Embryonic facial prominence (tissue), 1 donor: ENCODE data around the gene UBE2I.
A peak's percentile ranks its signal among the peaks of the same experiment; 100 is the strongest.

ENCODE experiments used
- DNase-seq: peaks from one replicate; pipeline ENCODE4 v3.0.0-alpha.2; 2016; ENCODE audit errors: extremely low spot score

Gene UBE2I

DNA sequence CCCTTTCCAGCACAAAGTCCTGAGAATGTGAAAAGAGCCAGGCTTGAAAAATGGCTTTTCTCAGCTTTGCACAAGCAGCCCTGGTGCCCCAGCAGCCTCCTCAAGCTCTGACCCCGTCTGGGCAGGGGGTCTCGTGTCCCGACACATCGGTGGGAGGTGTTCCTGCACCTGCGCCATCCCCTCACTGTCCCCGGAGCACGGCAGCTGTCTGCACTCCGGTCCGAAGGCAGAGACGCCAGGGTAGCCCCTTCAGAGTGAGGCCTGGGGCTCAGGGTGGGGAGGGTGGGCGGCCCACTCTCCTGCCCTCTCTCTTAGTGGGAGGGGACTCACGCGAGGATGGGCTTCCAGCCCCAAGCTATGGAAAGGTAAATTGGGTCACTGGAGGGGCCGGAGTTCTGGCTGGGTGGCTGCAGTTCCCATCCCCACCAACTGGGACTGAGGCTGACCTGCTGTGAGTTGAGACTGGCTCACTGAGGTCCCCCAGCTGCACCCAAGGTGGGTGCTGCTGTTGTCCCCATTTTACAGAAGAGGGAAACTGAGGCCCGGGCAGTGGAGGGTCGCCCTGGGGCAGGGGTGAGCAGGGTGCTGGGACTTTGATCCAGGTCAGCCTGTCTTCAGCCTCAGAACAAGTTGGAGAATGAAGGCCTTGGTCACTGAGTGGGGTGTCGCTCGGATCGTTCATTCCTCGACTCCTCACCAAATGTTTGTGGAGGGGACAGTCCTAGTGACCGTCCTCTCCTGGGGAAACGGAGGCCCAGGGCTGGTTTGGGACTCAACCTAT lies 21.7 kb downstream of the UBE2I start:
- no peak for DNase-seq

DNA sequence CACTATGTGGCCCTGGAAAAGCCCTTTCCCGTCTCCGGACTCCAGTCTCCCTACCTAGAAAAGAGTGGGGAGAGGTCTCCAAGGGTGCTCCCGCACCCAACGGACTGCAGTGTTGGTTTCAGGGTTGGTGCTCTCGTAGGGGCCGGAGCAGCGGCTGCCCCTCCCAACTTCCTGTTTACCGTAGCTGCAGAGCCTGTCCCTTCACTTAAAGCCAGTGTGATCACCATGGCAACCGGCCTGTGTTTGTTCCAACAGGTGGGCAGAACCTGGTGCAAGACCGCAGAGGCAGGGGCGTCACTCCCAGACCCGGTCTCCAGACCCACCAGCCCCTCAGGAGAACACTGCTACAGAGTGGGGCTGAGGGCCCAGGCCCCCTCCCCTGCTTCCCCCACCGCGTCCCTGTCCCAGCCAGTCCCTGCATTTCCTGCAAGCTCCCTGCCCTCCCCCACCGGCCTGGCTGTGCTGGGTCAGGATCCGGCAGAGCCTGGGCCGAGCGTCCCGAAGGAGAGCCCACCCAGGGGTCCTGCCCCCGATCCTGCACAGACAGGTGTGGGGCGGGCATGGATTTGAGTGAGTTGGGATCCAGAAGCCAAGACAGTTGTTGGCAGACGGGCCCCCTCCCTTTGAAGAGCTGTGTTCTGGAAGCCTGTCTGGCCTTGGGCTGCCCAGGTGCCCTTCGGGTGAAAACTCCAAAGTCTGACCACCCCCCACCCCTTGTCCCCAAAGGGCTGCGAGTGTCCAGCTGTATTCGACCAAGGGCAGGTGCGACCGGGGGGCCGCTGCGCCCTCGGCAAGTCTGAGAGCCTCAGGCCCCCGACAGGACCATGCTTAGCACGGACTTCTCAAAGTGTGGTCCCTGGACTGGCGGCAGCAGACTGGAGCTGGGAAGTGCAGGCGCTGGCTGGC lies 22.5 kb downstream of the UBE2I start:
- peak; percentile 41 for DNase-seq

DNA sequence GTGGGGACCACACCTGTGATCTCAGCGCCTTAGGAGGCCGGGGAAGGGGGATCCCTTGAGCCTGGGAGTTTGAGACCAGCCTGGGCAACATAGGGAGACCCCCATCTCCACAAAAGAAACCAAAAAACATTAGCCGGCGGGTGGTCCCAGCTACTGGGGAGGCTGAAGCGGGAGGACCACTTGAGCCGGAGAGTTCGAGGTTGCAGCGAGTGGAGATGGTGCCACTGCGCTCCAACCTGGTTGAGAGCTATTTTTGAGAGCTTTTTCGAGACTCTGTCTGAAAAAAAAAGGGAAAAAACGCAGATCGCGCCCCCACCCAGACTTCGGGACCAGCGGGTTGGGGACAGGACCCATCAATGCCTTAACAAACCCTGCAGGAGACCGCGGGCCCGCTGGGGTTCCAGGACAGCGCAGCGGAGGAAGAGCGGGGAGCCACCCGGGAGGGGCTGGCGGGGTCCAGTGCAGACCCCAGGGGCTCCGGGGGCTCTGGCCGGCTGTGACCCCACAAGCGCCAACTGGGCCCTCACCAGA lies 23.2 kb downstream of the UBE2I start:
- no peak for DNase-seq

DNA sequence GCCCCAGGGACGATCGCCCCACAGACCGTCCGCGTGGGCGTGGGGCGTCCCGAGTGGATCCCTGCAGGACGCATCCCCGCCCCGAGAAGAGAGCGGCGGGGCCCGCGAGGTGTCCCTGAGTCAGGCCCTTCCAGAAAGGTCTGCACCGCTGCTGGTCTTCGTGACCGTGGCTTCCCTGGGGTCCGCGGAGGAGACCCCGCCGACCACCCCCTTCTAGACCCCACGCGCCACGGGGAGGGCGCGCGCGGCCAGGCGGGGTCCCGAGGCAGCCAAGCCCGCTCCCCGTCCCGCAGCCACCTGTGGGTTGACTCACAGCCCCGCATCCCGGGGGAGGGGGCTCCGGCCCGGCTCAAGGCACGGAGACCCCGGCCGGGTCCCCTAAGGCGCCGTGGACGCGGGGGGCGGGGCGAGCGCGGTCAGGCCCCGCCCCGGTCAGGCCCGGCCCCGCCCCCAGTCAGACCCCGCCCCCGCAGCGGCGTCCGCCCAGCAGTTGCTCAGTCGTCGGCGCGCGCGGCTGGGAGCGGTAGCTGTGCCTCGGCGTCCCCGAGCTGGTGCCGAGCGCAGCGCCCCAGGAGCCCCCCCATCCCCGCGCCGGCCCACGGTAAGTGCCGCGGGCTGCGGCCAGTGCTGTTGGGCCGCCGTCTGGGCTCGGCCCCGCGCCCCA lies 23.8 kb downstream of the UBE2I start, which contains the start of gene BAIAP3:
Gene BAIAP3 (plus strand): TSS at position 497 of the 664 bp plus-strand sequence. CDS start 4,905 bp downstream, outside the sequence.
- no peak for DNase-seq

DNA sequence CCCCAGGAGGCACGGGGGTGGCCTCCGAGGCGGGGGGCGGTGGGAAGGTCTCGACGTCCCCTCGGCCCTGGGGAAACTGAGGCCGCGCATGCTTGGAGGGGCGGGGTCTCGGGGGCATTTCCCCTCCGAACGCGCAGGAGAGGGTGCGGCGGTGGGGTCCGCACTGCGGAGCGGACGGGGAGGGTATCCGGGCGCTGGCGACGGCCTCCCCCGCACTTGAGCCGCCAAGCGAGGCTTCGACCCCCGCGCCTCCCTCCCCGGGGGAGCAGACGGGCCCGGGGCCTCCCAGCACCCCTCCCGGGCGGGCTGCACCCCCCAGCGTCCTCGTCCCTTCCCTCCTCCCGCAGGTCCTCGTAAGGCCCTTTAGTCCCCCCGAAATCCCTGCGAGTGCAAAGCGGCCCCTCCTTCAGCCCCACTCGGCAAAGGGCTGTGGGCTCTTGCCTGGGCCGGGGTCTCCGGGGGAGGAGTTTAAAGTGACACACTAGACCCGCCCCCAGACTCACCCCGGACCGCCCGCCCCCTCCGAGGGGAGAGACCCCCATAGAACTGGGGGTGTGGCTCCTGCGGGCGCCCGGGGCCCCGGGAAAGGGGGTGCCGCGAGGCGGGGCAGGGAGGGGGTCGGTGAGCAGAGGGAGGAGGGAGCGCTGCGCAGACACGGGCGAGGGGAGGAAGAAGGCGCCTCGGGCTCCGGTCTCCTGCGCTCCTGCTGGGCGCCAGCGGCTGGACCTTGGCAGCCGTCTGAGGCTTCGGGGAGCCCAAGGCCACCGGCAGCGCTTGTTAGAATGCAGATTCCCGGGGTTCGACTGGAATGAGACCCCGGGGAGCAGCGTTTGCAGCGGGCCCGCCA lies 24.6 kb downstream of the UBE2I start:
- no peak for DNase-seq

DNA sequence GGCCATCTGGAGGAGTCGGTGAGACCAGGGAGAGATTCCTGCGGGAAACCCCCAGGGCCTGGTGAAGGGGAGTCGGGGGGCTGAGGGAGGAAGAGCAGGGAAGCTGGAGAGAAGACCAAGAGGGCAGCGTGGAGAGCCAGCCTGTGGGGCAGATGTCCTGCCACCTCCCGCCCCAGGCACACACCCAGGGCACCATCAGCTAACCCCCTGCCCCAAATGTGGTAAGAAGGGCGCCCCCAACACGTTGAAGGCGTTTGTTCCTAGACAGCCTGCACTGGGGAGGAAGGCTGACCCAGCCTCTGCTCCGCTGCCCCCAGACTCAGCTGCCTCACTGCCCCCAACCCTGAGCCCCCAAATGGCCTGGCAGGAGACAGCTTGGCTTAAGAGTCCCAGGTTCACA lies 25.3 kb downstream of the UBE2I start:
- no peak for DNase-seq

DNA sequence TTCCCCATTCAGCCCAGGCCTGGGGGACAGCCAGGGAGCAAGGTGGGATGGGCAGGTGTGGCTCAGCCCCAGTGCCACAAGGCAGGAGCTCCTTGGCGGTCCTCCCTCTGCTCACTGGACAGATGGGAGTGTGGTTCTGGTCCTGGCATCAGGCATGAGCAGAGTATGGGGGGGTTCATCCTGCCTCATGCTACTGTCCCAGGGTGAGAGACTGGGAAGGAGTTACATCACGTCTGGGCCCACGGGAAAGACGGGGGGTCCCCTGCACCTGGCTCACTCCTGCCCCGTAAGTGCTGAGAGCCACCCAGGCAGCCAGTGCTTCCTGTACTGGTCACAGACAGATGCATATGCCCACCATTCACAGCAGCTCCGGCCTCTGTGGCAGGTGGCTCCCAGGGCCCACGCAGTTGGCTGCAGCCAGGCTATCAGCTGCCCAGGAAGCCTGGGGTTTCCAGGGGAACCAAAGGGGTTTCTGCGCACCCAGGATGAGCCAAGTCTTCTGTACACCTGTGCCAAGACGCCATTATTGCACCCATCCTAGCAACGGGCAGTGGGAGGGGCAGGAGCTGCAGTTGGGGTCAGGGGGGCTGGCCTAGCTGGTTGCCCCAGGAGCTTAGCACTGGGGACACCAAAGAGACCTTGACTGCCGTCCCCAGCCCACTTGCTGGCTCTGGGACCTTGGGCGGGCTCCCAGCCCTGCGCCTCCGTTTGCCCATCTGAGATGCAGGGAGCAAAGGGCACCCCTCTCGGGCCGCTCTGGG lies 26.0 kb downstream of the UBE2I start:
- DNase-seq: no peak

DNA sequence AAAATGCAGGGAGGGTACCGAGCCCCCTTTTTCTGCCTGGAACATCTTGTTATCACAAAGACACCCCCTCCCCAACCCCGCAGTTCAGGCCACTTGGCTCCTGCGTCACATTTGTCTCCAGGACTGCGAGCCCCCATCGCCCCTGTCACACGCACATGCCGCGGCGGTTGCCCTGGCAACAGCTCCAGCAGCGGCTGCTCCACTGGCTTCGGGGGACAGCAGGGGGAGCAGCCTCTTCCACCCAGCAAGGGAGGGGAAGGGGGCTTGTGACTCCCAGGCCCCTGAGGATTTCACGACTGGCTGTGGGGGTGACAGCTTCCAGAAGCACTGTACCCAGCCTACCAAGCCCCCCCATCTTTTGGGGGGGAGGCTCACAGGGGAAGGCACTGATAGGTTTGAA lies 26.6 kb downstream of the UBE2I start:
- no peak for DNase-seq

DNA sequence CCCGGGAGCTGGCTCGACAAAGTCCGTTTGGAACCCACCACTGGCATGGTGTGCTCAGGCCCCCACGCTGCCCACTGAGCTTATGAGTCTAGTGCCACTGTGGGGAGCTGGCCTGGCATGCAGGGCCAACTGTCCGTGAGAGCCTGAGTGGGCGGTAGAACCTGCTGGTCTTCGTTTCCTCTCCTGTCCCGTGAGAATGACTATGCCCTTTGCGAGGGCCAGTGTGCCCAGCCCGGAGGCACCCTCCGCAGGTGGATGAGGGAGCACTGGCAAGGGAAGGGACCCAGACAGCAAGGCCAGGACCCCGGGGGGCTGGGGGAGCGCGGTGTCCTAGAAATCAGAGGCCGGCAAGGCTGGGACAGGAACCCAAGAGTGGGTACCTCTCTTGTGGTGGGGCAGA lies 27.2 kb downstream of the UBE2I start:
- DNase-seq: no peak

DNA sequence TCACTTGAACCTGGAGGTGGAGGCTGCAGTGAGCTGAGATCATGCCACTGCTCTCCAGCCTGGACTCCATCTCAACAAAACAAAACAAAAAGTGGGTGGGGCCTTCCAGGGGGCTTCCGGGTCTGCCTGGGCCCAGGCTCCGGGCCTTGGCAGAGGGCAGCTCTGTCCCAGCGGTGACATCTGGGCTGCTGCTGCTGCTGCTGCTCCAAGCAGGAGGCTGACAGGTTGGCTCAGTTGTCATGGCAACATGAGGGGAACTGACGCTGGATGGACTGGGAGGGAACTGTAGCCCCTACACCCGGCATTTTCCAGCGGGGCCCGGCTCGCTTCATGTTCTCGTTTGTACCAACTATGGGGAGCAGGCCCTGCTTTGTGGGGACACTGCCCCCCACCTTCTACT lies 28.1 kb downstream of the UBE2I start:
- no peak for DNase-seq

DNA sequence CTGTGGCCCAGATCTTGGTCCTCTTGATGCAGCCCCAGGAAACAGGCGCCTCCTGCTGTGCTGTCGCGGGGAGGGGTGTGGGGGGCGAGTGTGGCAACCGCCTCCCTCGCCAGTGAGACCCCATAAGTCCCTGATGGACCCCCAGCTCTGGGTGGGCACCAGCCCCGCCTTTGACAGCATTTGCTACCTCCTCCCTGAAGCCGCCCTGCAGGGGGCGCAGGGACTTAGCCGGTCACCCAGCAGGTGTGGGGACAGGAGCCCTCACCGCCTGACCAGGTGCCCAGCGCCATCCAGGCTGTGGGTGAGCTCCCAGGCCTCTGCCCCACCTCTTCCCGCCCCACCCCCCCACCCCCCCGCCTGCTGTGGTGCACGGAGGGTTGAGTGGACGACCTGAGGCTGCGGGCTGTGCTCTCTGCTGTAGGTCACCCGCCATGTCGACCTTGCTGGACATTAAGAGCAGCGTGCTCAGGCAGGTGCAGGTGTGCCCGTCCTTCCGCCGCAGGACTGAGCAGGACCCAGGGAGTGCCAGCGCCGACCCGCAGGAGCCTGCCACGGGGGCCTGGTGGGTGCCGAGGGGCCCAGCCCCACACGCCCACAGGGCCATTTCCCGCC lies 28.8 kb downstream of the UBE2I start:
- DNase-seq: no peak

DNA sequence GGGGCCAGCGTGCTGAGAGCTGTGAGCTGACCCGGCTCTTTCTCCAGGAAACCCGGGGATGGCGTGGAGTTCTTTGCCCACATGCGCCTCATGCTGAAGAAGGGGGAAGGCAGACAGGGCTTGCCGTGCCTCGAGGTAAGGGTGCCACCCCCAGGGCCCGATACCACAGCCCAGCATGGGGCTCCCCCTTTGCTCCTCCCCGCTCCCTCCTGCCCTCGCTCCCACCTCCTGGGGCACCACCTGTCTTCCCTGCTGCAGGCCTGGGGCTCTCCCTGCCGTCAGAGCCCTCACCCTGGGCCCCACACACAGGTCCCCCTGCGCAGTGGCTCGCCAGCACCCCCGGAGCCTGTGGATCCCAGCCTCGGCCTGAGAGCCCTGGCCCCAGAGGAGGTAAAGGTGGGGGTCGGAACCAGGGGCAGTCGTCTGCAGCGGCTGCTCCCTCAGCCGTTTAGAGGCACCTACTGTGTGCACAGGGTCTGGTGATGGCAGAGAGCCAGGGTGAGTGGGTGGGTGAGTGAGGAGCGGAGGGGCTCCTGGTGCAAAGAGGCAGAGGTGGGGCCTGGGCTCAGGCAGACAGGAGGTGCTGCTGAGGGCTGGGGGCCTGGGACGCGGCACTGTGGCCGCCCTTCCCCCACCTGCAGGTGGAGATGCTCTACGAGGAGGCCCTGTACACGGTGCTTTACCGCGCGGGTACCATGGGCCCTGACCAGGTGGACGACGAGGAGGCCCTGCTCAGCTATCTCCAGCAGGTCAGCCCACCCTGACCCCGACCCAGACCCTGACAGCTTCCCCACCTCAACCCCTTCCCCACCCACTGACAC lies 29.6 kb downstream of the UBE2I start:
- no peak for DNase-seq

DNA sequence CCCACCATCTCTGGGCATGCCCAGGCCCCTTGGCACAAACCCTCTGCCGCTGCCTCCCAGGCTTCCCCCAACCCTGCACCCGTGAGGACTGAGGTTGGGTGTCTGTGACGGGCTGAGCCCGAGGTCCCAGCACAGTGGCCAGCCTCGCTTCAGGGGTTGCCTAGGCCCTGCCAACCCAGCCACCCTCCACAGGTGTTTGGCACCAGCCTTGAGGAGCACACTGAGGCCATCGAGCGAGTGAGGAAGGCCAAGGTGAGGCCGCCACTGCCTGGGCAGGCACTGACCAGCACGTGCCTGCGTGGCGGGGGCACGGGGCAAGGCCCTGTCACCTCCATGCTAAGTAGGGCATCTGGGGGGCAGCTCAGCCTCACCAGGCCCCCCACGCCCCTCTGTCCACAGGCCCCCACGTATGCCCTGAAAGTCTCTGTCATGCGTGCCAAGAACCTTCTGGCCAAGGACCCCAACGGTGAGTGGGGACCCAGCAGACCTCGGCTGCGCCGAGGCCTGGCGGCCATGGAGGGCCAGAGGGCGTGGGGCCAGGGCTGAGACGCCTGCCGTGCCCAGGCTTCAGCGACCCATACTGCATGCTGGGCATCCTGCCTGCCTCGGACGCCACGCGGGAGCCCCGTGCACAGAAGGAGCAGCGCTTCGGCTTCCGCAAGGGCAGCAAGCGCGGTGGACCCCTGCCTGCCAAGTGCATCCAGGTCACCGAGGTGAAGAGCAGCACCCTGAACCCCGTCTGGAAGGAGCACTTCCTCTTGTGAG lies 31.5 kb downstream of the UBE2I start:
- no peak for DNase-seq

DNA sequence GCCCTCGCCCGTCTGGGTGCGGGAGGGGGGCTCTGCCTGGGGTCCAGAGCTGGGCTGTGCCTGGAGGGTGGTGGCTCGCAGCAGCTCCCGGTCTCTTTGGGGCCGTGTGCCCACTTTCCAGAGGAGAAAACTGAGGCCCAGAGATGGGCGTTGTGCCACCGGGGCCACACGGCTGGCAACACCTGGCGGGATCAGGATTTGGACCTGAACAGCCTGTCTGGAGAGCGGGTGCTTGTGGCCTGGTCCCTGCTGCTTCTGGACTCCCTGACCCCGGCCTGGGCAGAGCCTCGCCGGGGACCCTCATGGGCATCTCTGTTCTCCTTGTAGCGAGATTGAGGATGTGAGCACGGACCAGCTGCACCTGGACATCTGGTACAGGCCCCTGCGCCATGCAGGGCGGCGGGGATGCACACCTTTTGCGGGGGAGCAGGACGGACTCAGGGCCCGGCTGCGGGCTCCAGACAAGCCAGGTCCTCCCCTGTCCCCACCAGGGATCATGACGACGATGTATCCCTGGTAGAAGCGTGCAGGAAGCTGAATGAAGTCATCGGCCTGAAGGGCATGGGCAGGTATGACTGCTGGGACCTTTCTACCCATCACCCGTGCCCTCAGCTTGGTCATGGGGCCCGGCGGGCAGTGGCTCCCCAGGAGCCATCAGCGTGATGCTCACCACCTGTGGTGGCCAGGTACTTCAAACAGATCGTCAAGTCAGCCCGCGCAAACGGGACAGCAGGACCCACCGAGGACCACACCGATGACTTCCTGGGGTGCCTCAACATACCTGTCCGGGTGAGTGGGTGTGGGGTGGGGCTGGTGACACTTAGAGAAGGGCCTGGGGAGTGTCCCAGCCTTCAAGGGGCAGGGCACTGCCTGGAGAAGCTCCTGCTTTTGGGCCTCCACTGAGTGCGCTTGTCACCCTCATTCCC lies 32.3 kb downstream of the UBE2I start:
- DNase-seq: no peak

DNA sequence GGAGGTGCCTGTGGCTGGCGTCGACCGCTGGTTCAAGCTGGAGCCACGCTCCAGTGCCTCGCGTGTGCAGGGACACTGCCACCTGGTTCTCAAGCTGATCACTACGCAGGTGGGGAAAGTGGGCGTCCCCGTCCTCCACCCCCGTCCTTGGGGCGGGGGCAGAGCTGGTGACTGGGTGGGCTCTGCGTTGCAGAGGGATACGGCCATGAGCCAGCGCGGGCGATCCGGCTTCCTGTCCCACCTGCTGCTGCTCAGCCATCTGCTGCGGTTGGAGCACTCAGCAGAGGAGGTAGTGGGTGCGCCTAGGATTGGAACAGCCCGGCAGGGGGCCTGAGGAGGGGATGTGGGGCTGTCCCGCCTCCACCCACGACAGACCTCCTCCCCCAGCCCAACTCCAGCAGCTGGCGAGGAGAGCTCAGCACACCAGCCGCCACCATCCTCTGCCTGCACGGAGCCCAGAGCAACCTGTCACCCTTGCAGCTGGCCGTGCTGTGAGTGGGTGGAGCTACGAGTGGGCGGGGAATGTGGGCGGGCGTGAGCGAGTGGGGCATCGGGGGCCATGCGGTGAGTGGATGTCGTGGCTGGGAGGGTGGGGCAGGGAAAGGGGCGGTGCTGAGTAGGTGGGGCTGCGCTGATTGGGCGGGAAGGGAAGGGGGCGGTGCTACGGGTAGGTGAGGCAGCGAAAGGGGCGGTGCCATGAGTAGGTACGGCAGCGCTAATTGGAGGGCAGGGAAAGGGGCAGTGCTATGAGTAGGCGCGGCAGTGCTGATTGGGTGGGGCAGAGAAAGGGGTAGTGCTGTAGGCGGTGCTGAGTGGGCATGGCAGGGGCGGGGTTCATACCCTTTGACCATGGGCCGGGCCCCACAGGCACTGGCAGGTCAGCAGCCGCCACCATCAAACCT lies 33.3 kb downstream of the UBE2I start:
- peak; percentile 66 for DNase-seq
